H1 (cell line): ENCODE measurements around the gene GPR39. TPM values are rescaled to one million over a fixed set of nuclear protein-coding genes. Genes with fewer than 3 reads are reported as not detected.

Experiments used
- CTCF ChIA-PET: fragments of 300-600 bp; sonication (Branson Sonifier 250); formaldehyde crosslinking; loops from one replicate; lab custom pipeline; 2021; ENCODE audit not compliant: partially characterized antibody; lab: Charles Lee
- POLR2A ChIA-PET: fragments of 300-600 bp; sonication (Branson Sonifier 250); formaldehyde crosslinking; loops from one replicate; lab custom pipeline; 2021; ENCODE audit warnings: inconsistent platforms; ENCODE audit not compliant: partially characterized antibody; lab: Charles Lee
- DNase-seq, 2 experiments: peaks; one replicate each; pipeline versions ENCODE4 v3.0.0 to v3.0.0-alpha.2; 2010 to 2022; ENCODE audit warnings: low spot score in 2 of 2, low read depth in 1 of 2, mixed read lengths in 1 of 2
- FAIRE-seq: peaks from 2 replicates; lab custom pipeline; 2011; peaks lifted over from hg19 to GRCh38; lab: Jason Lieb, UNC
- H2AFZ ChIP-seq: 2 replicates; pipeline ENCODE4 v1.8.1; 2012; ENCODE audit warnings: low read length, inconsistent platforms
- H2AK5ac ChIP-seq: 2 replicates; pipeline ENCODE4 v1.6.1; 2013; ENCODE audit warnings: low read depth, low read length
- H2BK120ac ChIP-seq: replicated peaks from 2 replicates; pipeline ENCODE3; 2013; ENCODE audit warnings: low read depth, low read length, inconsistent platforms
- H2BK12ac ChIP-seq: 2 replicates; pipeline ENCODE4 v1.6.1; 2013; ENCODE audit warnings: low read depth, low read length
- H2BK15ac ChIP-seq: 2 replicates; pipeline ENCODE4 v1.6.1; 2013; ENCODE audit warnings: low read length
- H2BK20ac ChIP-seq: 2 replicates; pipeline ENCODE4 v1.6.1; 2013; ENCODE audit warnings: low read length
- H2BK5ac ChIP-seq: 2 replicates; pipeline ENCODE4 v1.6.1; 2013; ENCODE audit warnings: low read depth, low read length
- H3K14ac ChIP-seq: 2 replicates; pipeline ENCODE4 v1.6.1; 2013; ENCODE audit warnings: inconsistent platforms; ENCODE audit not compliant: insufficient read length
- H3K18ac ChIP-seq: 2 replicates; pipeline ENCODE4 v1.6.1; 2013; ENCODE audit warnings: low read length; ENCODE audit errors: extremely low read depth
- H3K23ac ChIP-seq: 2 replicates; pipeline ENCODE4 v1.6.1; 2013; ENCODE audit warnings: inconsistent platforms; ENCODE audit not compliant: insufficient read length
- H3K23me2 ChIP-seq: 2 replicates; pipeline ENCODE4 v1.6.1; 2013; ENCODE audit warnings: low read depth, low read length
- H3K27ac ChIP-seq: 2 replicates; pipeline ENCODE4 v1.6.1; 2011; ENCODE audit warnings: low read depth, low read length, inconsistent platforms
- H3K27me3 ChIP-seq, 4 experiments: replicated peaks in 1 of 4; 1 replicate in 1 of 4; 2 replicates in 3 of 4; pipeline versions ENCODE4 v1.6.1 to v1.8.1; 2011 to 2013; ENCODE audit warnings: low read length in 3 of 4, mild to moderate bottlenecking in 3 of 4, inconsistent platforms in 2 of 4, mixed read lengths in 2 of 4, moderate library complexity in 1 of 4; ENCODE audit not compliant: control insufficient read depth in 3 of 4, insufficient read depth in 3 of 4; ENCODE audit errors: extremely low read depth in 1 of 4
- H3K36me3 ChIP-seq, 4 experiments: 2 replicates each; pipeline versions ENCODE4 v1.6.1 to v1.8.1; 2011 to 2013; ENCODE audit warnings: mild to moderate bottlenecking in 4 of 4, low read length in 3 of 4, moderate library complexity in 2 of 4, control low read depth in 1 of 4, inconsistent platforms in 1 of 4; ENCODE audit not compliant: insufficient read depth in 4 of 4, control insufficient read depth in 2 of 4
- H3K4ac ChIP-seq: replicated peaks from 2 replicates; pipeline ENCODE3; 2013; ENCODE audit warnings: low read length, low read depth, mixed read lengths, inconsistent platforms; ENCODE audit not compliant: insufficient read length
- H3K4me1 ChIP-seq, 4 experiments: replicated peaks in 1 of 4; 1 replicate in 1 of 4; 2 replicates in 3 of 4; pipeline versions ENCODE4 v1.6.1 to v1.8.1; 2011 to 2013; ENCODE audit warnings: low read length in 3 of 4, inconsistent platforms in 2 of 4, mixed read lengths in 1 of 4; ENCODE audit not compliant: insufficient read depth in 4 of 4, control insufficient read depth in 3 of 4
- H3K4me2 ChIP-seq, 2 experiments: 2 replicates each; pipeline versions ENCODE4 v1.6.1 to v1.8.1; 2011 to 2013; ENCODE audit warnings: low read depth in 2 of 2, low read length in 2 of 2, control low read depth in 1 of 2, inconsistent platforms in 1 of 2, mild to moderate bottlenecking in 1 of 2; ENCODE audit not compliant: insufficient read depth in 1 of 2
- H3K4me3 ChIP-seq, 4 experiments: fragments of 200-600, 300-600 bp in 1 of 4; sonication (generic), shearing (Covaris generic), sonication (Bioruptor Twin) in 1 of 4; 2 replicates each; pipeline versions ENCODE4 v1.5.1 to v1.8.1; 2011 to 2016; ENCODE audit warnings: low read length in 4 of 4, low read depth in 3 of 4, control low read depth in 2 of 4, inconsistent platforms in 2 of 4, mild to moderate bottlenecking in 2 of 4, mixed read lengths in 1 of 4, moderate library complexity in 1 of 4; ENCODE audit not compliant: insufficient read depth in 2 of 4; ENCODE audit errors: extremely low read depth in 1 of 4
- H3K56ac ChIP-seq: replicated peaks from 2 replicates; pipeline ENCODE3; 2013; ENCODE audit warnings: low read depth, mild to moderate bottlenecking, mixed read lengths, low read length, inconsistent platforms; ENCODE audit not compliant: insufficient read length
- H3K79me1 ChIP-seq: 2 replicates; pipeline ENCODE4 v1.6.1; 2013; ENCODE audit warnings: low read depth, low read length, control low read depth
- H3K79me2 ChIP-seq, 2 experiments: 2 replicates each; pipeline versions ENCODE4 v1.6.1 to v1.8.1; 2012 to 2013; ENCODE audit warnings: low read length in 2 of 2, mild to moderate bottlenecking in 2 of 2, inconsistent platforms in 1 of 2; ENCODE audit not compliant: insufficient read depth in 2 of 2, control insufficient read depth in 1 of 2
- H3K9ac ChIP-seq, 4 experiments: replicated peaks in 1 of 4; 1 replicate in 1 of 4; 2 replicates in 3 of 4; pipeline versions ENCODE4 v1.6.1 to v1.8.1; 2011 to 2013; ENCODE audit warnings: low read depth in 3 of 4, low read length in 3 of 4, control low read depth in 2 of 4, mild to moderate bottlenecking in 2 of 4, moderate library complexity in 2 of 4, inconsistent platforms in 1 of 4; ENCODE audit errors: extremely low read depth in 1 of 4
- H3K9me3 ChIP-seq, 2 experiments: 2 replicates each; pipeline versions ENCODE4 v1.6.1 to v1.8.1; 2012 to 2013; ENCODE audit warnings: mild to moderate bottlenecking in 2 of 2, moderate library complexity in 2 of 2, control low read depth in 1 of 2, inconsistent platforms in 1 of 2, low read depth in 1 of 2, low read length in 1 of 2, mixed read lengths in 1 of 2; ENCODE audit not compliant: insufficient read depth in 2 of 2
- H4K20me1 ChIP-seq, 2 experiments: replicated peaks in 1 of 2; 2 replicates each; pipeline versions ENCODE3 to v1.8.1; 2011 to 2013; ENCODE audit warnings: inconsistent platforms in 2 of 2, low read length in 2 of 2, mild to moderate bottlenecking in 1 of 2; ENCODE audit not compliant: insufficient read depth in 2 of 2, control insufficient read depth in 1 of 2
- H4K5ac ChIP-seq: 2 replicates; pipeline ENCODE4 v1.6.1; 2013; ENCODE audit warnings: low read length, low read depth, mixed read lengths, inconsistent platforms; ENCODE audit not compliant: insufficient read length
- H4K8ac ChIP-seq: 2 replicates; pipeline ENCODE4 v1.8.0; 2013; ENCODE audit warnings: mild to moderate bottlenecking, moderate library complexity, low read length, inconsistent platforms; ENCODE audit not compliant: insufficient read depth; ENCODE audit errors: extremely low read depth
- H4K91ac ChIP-seq: replicated peaks from 2 replicates; pipeline ENCODE3; 2013; ENCODE audit warnings: low read length, mixed read lengths, inconsistent platforms; ENCODE audit not compliant: insufficient read length
- HDAC2 ChIP-seq, 2 experiments: fragments of 300-600 bp in 1 of 2; sonication (generic) in 1 of 2; IDR thresholded peaks; 2 replicates each; pipeline ENCODE4 v1.6.1; 2011 to 2012; ENCODE audit warnings: low read depth in 2 of 2, low read length in 2 of 2, mild to moderate bottlenecking in 2 of 2, moderate library complexity in 2 of 2, borderline replicate concordance in 1 of 2, inconsistent platforms in 1 of 2
- RXRA ChIP-seq: IDR thresholded peaks from 2 replicates; pipeline ENCODE4 v1.6.1; 2011; ENCODE audit warnings: low read depth, mild to moderate bottlenecking, low read length, moderate library complexity; ENCODE audit not compliant: insufficient read depth
- WGBS, 2 experiments: shearing (Covaris generic) in 1 of 2; methylation state at CpG; one replicate each; pipeline versions ENCODE4 v1.1.6 to v1.1.7; 2013 to 2015; ENCODE audit warnings: low lambda C conversion rate in 2 of 2, mixed read lengths in 2 of 2, inconsistent platforms in 1 of 2, low coverage in 1 of 2, missing lambda C conversion rate in 1 of 2; ENCODE audit not compliant: insufficient replicate concordance in 2 of 2, insufficient coverage in 1 of 2, insufficient read length in 1 of 2; ENCODE audit errors: extremely low coverage in 1 of 2, missing lambda C conversion rate in 1 of 2; 5-methylcytosine and 5-hydroxymethylcytosine counted together
- polyA plus RNA-seq, 7 experiments: library from polyadenylated mRNA; depleted of rRNA in 3 of 7; stranded (reverse) in 5 of 7; unstranded in 2 of 7; fragments of >200 nt in 5 of 7; fragments of 200-250 nt in 2 of 7; gene quantifications; 1 replicate in 5 of 7; 2 replicates in 1 of 7; 4 replicates in 1 of 7; pipeline versions ENCODE4 v1.2.1 to v1.2.3, GENCODE V29; 2011 to 2013; ENCODE audit warnings: missing spikeins in 2 of 7, mixed read lengths in 2 of 7
- total RNA-seq: library from RNA; stranded (reverse); fragmentation: NEBNext Ultra II Directional; extraction: Animal tissue kit (Norgen Biotek cat#: 25700); gene quantifications from 2 replicates; pipeline ENCODE4 v1.2.1, GENCODE V29; 2021

Gene GPR39
- total and polyA plus RNA-seq, 2 of the 8 experiments (the other 6 are each of a cell fraction or from before 2014, with no cell fraction given) = 0.63 to 2.7 TPM

DNA sequence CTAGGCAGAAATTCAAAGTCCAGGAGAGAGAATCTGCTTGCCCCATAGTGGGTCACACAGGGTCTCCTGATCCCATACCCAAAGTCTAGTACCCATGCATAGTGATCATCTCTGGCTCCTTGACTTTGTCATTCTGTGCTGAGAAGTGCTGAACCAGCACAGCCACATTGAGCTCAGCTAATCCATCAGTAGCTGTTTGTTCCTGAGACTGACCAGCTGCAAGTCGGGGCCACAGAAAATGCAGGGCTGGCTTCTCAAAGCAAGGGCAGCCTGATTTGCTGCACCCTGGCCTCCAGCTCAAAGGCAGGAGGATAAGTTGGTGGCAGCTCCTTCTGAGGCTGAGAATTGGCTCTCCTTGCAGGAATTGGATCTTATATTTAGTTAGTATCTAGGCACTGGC lies 181.2 kb downstream of the GPR39 start:
- WGBS, 2 experiments = 100% methylated on average over 1 of the region's 1 CpG; no CpG with 5 or more reads in 1 of the 2 experiments
- ChIA-PET CTCF (interaction anchor here (1.2 kb wide), 1 partner anchor 61 kb away, joined by 3 read pairs; no protein-coding TSS in a partner anchor), POLR2A (no interaction called here)
- no peak overlapping the region for H3K9ac ChIP-seq
- H3K4me3 ChIP-seq = no peak overlapping the region
- H3K27ac ChIP-seq = no peak overlapping the region
- H2AK5ac ChIP-seq = no peak overlapping the region
- no peaks in the 10 kb centered on the region for H3K27me3 ChIP-seq
- H3K56ac ChIP-seq = no peak overlapping the region
- H3K79me2 ChIP-seq = no peaks in the 10 kb centered on the region
- no peak overlapping the region for H3K18ac ChIP-seq
- H3K9me3 ChIP-seq = peaks cover 4% of the 10 kb centered on the region in 2 experiments; a peak in 2 of 4 replicates
- H2BK15ac ChIP-seq = no peak overlapping the region
- H4K5ac ChIP-seq = no peak overlapping the region
- no peak overlapping the region for H2BK120ac ChIP-seq
- no peak overlapping the region for H2BK12ac ChIP-seq
- H4K8ac ChIP-seq = peak overlapping the region; percentile 45; the same call in 1 of the 2 replicates
- no peak overlapping the region for H2BK20ac ChIP-seq
- no peak overlapping the region for H3K23ac ChIP-seq
- H3K4me1 ChIP-seq = no peaks in the 10 kb centered on the region
- no peak overlapping the region for H2AFZ ChIP-seq
- H3K79me1 ChIP-seq = no peaks in the 10 kb centered on the region
- FAIRE-seq (no peak), DNase-seq (no peak)
- H4K91ac ChIP-seq = no peak overlapping the region
- H3K4me2 ChIP-seq = no peak overlapping the region
- H3K23me2 ChIP-seq = no peaks in the 10 kb centered on the region
- no peak overlapping the region for H2BK5ac ChIP-seq
- no peaks in the 10 kb centered on the region for H3K36me3 ChIP-seq
- H3K14ac ChIP-seq = no peak overlapping the region
- H4K20me1 ChIP-seq = no peaks in the 10 kb centered on the region
- H3K4ac ChIP-seq = no peak overlapping the region
- TF ChIP-seq HDAC2 (IDR thresholded peaks at IDR 0.05; ENCODE audit: borderline replicate concordance in 1 of 2, low read depth in 2 of 2, low read length in 2 of 2) = no peak
- no peak for TF ChIP-seq RXRA
